Thyroid gland (tissue), 4 donors: ENCODE results near the gene ANKLE1. TPM values are rescaled to one million over a fixed set of nuclear protein-coding genes. Genes with fewer than 3 reads are reported as not detected.

Experiments used
- DNase-seq, 2 donors: peaks; one replicate each; pipeline ENCODE4 v3.0.0-alpha.2; 2019
- H3K27ac ChIP-seq, 3 donors: fragments of 200-600 bp; sonication (generic); 1 replicate in 2 of 3; 2 replicates in 1 of 3; pipeline ENCODE4 v1.5.1; 2016 to 2019; ENCODE audit warnings: mild to moderate bottlenecking in 1 of 3, moderate library complexity in 1 of 3
- H3K27me3 ChIP-seq: fragments of 200-600 bp; sonication (generic); one replicate; pipeline ENCODE4 v1.5.1; 2019
- H3K36me3 ChIP-seq, 2 donors: fragments of 200-600 bp; sonication (generic); one replicate each; pipeline ENCODE4 v1.5.1; 2016 to 2019
- H3K4me1 ChIP-seq, 2 donors: fragments of 200-600 bp; sonication (generic); one replicate each; pipeline ENCODE4 v1.5.1; 2017 to 2019
- H3K4me3 ChIP-seq, 3 donors: fragments of 200-600 bp; sonication (generic); replicated peaks in 1 of 3; 1 replicate in 2 of 3; 2 replicates in 1 of 3; pipeline ENCODE4 v1.5.1; 2016; ENCODE audit warnings: mild to moderate bottlenecking in 1 of 3
- H3K9me3 ChIP-seq: fragments of 200-600 bp; sonication (generic); one replicate; pipeline ENCODE4 v1.5.1; 2017
- CTCF ChIP-seq, 6 experiments: fragments of 200-600 bp in 3 of 6; fragments of 450-650 bp in 3 of 6; sonication (generic) in 3 of 6; IDR thresholded peaks; one replicate each; pipeline ENCODE4 v1.5.1; 2016 to 2019; ENCODE audit warnings: antibody characterized with exemption in 6 of 6, mild to moderate bottlenecking in 2 of 6, inconsistent platforms in 1 of 6, moderate library complexity in 1 of 6
- POLR2A ChIP-seq, 2 donors: fragments of 450-650 bp; IDR thresholded peaks; one replicate each; pipeline ENCODE4 v1.6.1; 2017; ENCODE audit warnings: antibody characterized with exemption in 2 of 2, mild to moderate bottlenecking in 2 of 2, moderate library complexity in 1 of 2
- WGBS, 2 donors: methylation state at CpG; one replicate each; pipeline ENCODE4 v1.1.5; 2017; 5-methylcytosine and 5-hydroxymethylcytosine counted together
- intact Hi-C: fragments of 100-400 bp; cut with DNase I; formaldehyde crosslinking; loops from one replicate; pipeline ENCODE4 v1.15.1; 2023
- total RNA-seq, 4 donors: library from RNA; depleted of rRNA; stranded (reverse); fragments of >200 nt; gene quantifications; one replicate each; pipeline ENCODE4 v1.2.3, GENCODE V29; 2016

ANKLE1 gene
- total RNA-seq, 4 donors from 2014 or later, result 0.11 to 0.40 (median 0.27) TPM

- TF ChIP-seq POLR2A (IDR thresholded peaks at IDR 0.05), result no peak
- TF ChIP-seq CTCF (IDR thresholded peaks at IDR 0.05), result no peak
- H3K4me1 ChIP-seq, result peaks cover 49 to 51% of the 10 kb centered on the region in 2 donors
- peak in 1 of 2 donors; percentile 59 for DNase-seq
- no peaks in the 10 kb centered on the region for H3K9me3 ChIP-seq
- peak overlapping the region; percentile 37 to 57 (median 55) for H3K4me3 ChIP-seq
- no peaks in the 10 kb centered on the region for H3K27me3 ChIP-seq
- intact Hi-C loops, result no loop called here
- peak overlapping the region; percentile 90 to 91 (median 90) for H3K27ac ChIP-seq
- H3K36me3 ChIP-seq, result no peaks in the 10 kb centered on the region
- WGBS, 2 donors, result 10 to 31% methylated on average over 6 to 18 of the region's 28 CpGs
These were observed 24.6 kb downstream of the ANKLE1 start for GRCh38 chr19:17306285-17306714.

GRCh38 chr19:17307876-17308377 is 26.2 kb downstream of the ANKLE1 start:
- intact Hi-C loops, result no loop called here
- H3K27me3 ChIP-seq, result no peaks in the 10 kb centered on the region
- DNase-seq, result no peak
- no peak overlapping the region for H3K4me3 ChIP-seq
- no peaks in the 10 kb centered on the region for H3K36me3 ChIP-seq
- whole genome bisulfite sequencing, 2 donors, result 84 to 87% methylated on average over 8 of the region's 8 CpGs
- peaks cover 48 to 51% of the 10 kb centered on the region in 2 donors for H3K4me1 ChIP-seq
- TF ChIP-seq CTCF (IDR thresholded peaks at IDR 0.05) (no peak), POLR2A (IDR thresholded peaks at IDR 0.05) (no peak)
- no peak overlapping the region for H3K27ac ChIP-seq
- H3K9me3 ChIP-seq, result no peaks in the 10 kb centered on the region

- Histone ChIP-seq H3K27ac (peak within 1 kb of the TSS in 2 of 3 donors; percentile 27 to 55), H3K4me1 (peaks cover 38 to 40% of the 10 kb centered on the region in 2 donors), H3K9me3 (no peaks in the 10 kb centered on the region), H3K4me3 (peak within 1 kb of the TSS; percentile 77 to 81 (median 78)), H3K27me3 (no peaks in the 10 kb centered on the region), H3K36me3 (peaks cover 4 to 7% of the 10 kb centered on the region in 2 donors)
- WGBS, 2 donors, result 0 to 1% methylated on average over 34 to 36 of the region's 46 CpGs
- TF ChIP-seq CTCF (IDR thresholded peaks at IDR 0.05) (no peak), POLR2A (IDR thresholded peaks at IDR 0.05) (peak in 1 of 2 donors; percentile 57)
- intact Hi-C loops, result no loop called here
- DNase-seq, result peak; percentile 100
These were observed 27.7 kb downstream of the ANKLE1 start, which contains the start of gene DDA1 for GRCh38 chr19:17309198-17309964. DDA1 (plus strand) TSS chr19:17309563; CDS start chr19:17309655, 92 bp downstream.

- Histone ChIP-seq H3K4me1 (peaks cover 32 to 34% of the 10 kb centered on the region in 2 donors), H3K27ac (peak overlapping the region in 2 of 3 donors; percentile 27 to 55), H3K36me3 (peaks cover 6 to 11% of the 10 kb centered on the region in 2 donors), H3K4me3 (peak overlapping the region; percentile 77 to 81 (median 78)), H3K27me3 (no peaks in the 10 kb centered on the region), H3K9me3 (no peaks in the 10 kb centered on the region)
- intact Hi-C loops, result no loop called here
- no peak for TF ChIP-seq CTCF (IDR thresholded peaks at IDR 0.05)
- no peak for TF ChIP-seq POLR2A (IDR thresholded peaks at IDR 0.05)
- 6 to 17% methylated on average over 5 to 20 of the region's 23 CpGs for WGBS, 2 donors
- DNase-seq, result no peak
These were observed 28.3 kb downstream of the ANKLE1 start for GRCh38 chr19:17309965-17310461.
